Hepatocyte (in vitro differentiated cells): ENCODE data around the gene PDE7B. TPM values are rescaled to one million over a fixed set of nuclear protein-coding genes. Genes with fewer than 3 reads are reported as not detected.

Experiments
- DNase-seq: peaks from one replicate; pipeline ENCODE4 v3.0.0-alpha.2; 2016; ENCODE audit warnings: low spot score
- H2AFZ ChIP-seq: fragments of 200-600 bp; sonication (generic); 2 replicates; pipeline ENCODE4 v1.6.0; 2016; ENCODE audit warnings: antibody characterized with exemption, mild to moderate bottlenecking
- H3K27ac ChIP-seq: fragments of 200-600 bp; sonication (generic); 2 replicates; pipeline ENCODE4 v1.5.1; 2016; ENCODE audit warnings: mild to moderate bottlenecking
- H3K27me3 ChIP-seq: fragments of 200-600 bp; sonication (generic); 2 replicates; pipeline ENCODE4 v1.6.1; 2016
- H3K36me3 ChIP-seq: fragments of 200-600 bp; sonication (generic); replicated peaks from 2 replicates; pipeline ENCODE4 v1.5.1; 2016; ENCODE audit warnings: low read depth; ENCODE audit not compliant: insufficient read depth
- H3K4me1 ChIP-seq: fragments of 200-600 bp; sonication (generic); 2 replicates; pipeline ENCODE4 v1.5.1; 2016; ENCODE audit warnings: mild to moderate bottlenecking, moderate library complexity; ENCODE audit not compliant: insufficient read depth
- H3K4me2 ChIP-seq: fragments of 200-600 bp; sonication (generic); 2 replicates; pipeline ENCODE4 v1.6.0; 2016
- H3K4me3 ChIP-seq: fragments of 200-600 bp; sonication (generic); 2 replicates; pipeline ENCODE4 v1.5.1; 2016; ENCODE audit warnings: mild to moderate bottlenecking
- H3K79me2 ChIP-seq: fragments of 200-600 bp; sonication (generic); 2 replicates; pipeline ENCODE4 v1.6.0; 2017; ENCODE audit warnings: mild to moderate bottlenecking
- H3K9me2 ChIP-seq: fragments of 200-600 bp; sonication (generic); replicated peaks from 2 replicates; pipeline ENCODE4 v1.6.0; 2017; ENCODE audit warnings: mild to moderate bottlenecking; ENCODE audit not compliant: insufficient read depth
- H3K9me3 ChIP-seq: fragments of 200-600 bp; sonication (generic); 2 replicates; pipeline ENCODE4 v1.5.1; 2016; ENCODE audit warnings: low read depth, mild to moderate bottlenecking
- H4K20me1 ChIP-seq: fragments of 200-600 bp; sonication (generic); 2 replicates; pipeline ENCODE4 v1.6.0; 2016; ENCODE audit warnings: mild to moderate bottlenecking; ENCODE audit not compliant: insufficient read depth, poor library complexity, severe bottlenecking
- EZH2 ChIP-seq: fragments of 200-600 bp; sonication (generic); IDR thresholded peaks from 2 replicates; pipeline ENCODE4 v1.6.1; 2016; ENCODE audit warnings: antibody characterized with exemption, mild to moderate bottlenecking, borderline replicate concordance
- EZH2phosphoT487 ChIP-seq: fragments of 200-600 bp; sonication (generic); IDR thresholded peaks from one replicate; pipeline ENCODE4 v1.6.1; 2018; ENCODE audit warnings: antibody characterized with exemption, mild to moderate bottlenecking, low read depth, moderate library complexity; ENCODE audit not compliant: unreplicated experiment, severe bottlenecking
- WGBS: methylation state at CpG from one replicate; pipeline ENCODE4 v1.1.6; 2016; ENCODE audit warnings: low lambda C conversion rate; ENCODE audit errors: missing lambda C conversion rate; 5-methylcytosine and 5-hydroxymethylcytosine counted together
- polyA plus RNA-seq: library from polyadenylated mRNA; unstranded; fragments of >200 nt; fragmentation: Nextera tagmentation; extraction: Ambion mirVana; gene quantifications from 2 replicates; pipeline ENCODE4 v1.2.1, GENCODE V29; 2016
- total RNA-seq: library from RNA; depleted of rRNA; stranded (reverse); fragments of >200 nt; gene quantifications from 2 replicates; pipeline ENCODE4 v1.2.3, GENCODE V29; 2014
- TF ChIP-seq, protein P1 (sequence below): fragments of 200-600 bp; sonication (generic); IDR thresholded peaks from 2 replicates; pipeline ENCODE4 v1.5.1; 2016; ENCODE audit warnings: antibody characterized with exemption, mild to moderate bottlenecking; ENCODE audit not compliant: poor library complexity

Gene PDE7B
- total and polyA plus RNA-seq, 2 experiments from 2014 or later: 3.4 to 7.2 TPM

DNA sequence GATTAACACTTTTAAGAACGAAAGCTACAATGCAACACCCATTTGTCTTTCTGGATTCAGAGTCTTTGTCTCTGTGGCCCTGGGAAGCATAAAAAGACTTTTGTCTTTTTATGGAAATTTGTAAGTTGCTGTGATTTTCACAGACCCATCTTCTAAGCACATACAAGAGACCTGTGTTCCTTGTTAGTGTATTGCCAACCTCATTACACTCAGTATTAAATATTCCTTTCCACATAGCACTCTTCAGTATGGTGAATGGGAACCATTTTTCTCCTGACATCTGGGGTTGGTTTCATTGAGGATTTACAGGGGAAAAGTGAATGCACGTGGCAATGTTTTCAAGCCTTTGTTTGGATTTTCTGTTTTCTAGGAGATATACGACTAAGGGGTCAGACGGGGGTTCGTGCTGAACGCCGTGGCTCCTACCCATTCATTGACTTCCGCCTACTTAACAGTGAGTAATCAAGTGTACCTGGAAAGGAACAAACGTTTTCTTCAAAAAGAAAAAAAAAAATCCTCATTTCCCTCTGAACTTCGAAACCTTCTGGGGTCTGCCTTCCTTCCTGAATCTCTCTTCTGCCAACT, 257.0 kb downstream of the PDE7B start:
- no peak overlapping the region for H3K4me3 ChIP-seq
- no peaks in the 10 kb centered on the region for H3K36me3 ChIP-seq
- H3K27ac ChIP-seq: no peak overlapping the region
- H3K4me2 ChIP-seq: no peak overlapping the region
- no peaks in the 10 kb centered on the region for H4K20me1 ChIP-seq
- TF ChIP-seq, protein P1, sequence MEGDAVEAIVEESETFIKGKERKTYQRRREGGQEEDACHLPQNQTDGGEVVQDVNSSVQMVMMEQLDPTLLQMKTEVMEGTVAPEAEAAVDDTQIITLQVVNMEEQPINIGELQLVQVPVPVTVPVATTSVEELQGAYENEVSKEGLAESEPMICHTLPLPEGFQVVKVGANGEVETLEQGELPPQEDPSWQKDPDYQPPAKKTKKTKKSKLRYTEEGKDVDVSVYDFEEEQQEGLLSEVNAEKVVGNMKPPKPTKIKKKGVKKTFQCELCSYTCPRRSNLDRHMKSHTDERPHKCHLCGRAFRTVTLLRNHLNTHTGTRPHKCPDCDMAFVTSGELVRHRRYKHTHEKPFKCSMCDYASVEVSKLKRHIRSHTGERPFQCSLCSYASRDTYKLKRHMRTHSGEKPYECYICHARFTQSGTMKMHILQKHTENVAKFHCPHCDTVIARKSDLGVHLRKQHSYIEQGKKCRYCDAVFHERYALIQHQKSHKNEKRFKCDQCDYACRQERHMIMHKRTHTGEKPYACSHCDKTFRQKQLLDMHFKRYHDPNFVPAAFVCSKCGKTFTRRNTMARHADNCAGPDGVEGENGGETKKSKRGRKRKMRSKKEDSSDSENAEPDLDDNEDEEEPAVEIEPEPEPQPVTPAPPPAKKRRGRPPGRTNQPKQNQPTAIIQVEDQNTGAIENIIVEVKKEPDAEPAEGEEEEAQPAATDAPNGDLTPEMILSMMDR: no peak
- no peak for TF ChIP-seq EZH2
- H3K79me2 ChIP-seq: no peaks in the 10 kb centered on the region
- H2AFZ ChIP-seq: no peak overlapping the region
- no peak for DNase-seq
- no peaks in the 10 kb centered on the region for H3K9me3 ChIP-seq
- no peaks in the 10 kb centered on the region for H3K27me3 ChIP-seq
- H3K9me2 ChIP-seq: no peaks in the 10 kb centered on the region
- peaks cover 16% of the 10 kb centered on the region for H3K4me1 ChIP-seq
- 48% methylated on average over 10 of the region's 10 CpGs for WGBS

- Histone ChIP-seq H3K4me3 (no peak overlapping the region), H3K9me2 (no peaks in the 10 kb centered on the region), H2AFZ (no peak overlapping the region), H3K9me3 (no peaks in the 10 kb centered on the region), H3K36me3 (no peaks in the 10 kb centered on the region), H4K20me1 (no peaks in the 10 kb centered on the region), H3K4me2 (no peak overlapping the region), H3K27me3 (no peaks in the 10 kb centered on the region), H3K79me2 (no peaks in the 10 kb centered on the region), H3K4me1 (peaks cover 4% of the 10 kb centered on the region), H3K27ac (no peak overlapping the region)
- whole genome bisulfite sequencing: 62% methylated on average over 2 of the region's 2 CpGs
- DNase-seq: no peak
- TF ChIP-seq EZH2phosphoT487: no peak
- no peak for TF ChIP-seq EZH2
- TF ChIP-seq, protein P1: no peak
Measured at GRCh38 chr6:136111831-136112230, 260.3 kb downstream of the PDE7B start.

GRCh38 chr6:136112262-136112661, 260.8 kb downstream of the PDE7B start:
- no peaks in the 10 kb centered on the region for H3K36me3 ChIP-seq
- H3K4me3 ChIP-seq: no peak overlapping the region
- TF ChIP-seq, protein P1: no peak
- TF ChIP-seq EZH2: no peak
- TF ChIP-seq EZH2phosphoT487: no peak
- H2AFZ ChIP-seq: no peak overlapping the region
- no peaks in the 10 kb centered on the region for H4K20me1 ChIP-seq
- no peaks in the 10 kb centered on the region for H3K9me3 ChIP-seq
- H3K79me2 ChIP-seq: no peaks in the 10 kb centered on the region
- no peak overlapping the region for H3K4me2 ChIP-seq
- H3K9me2 ChIP-seq: no peaks in the 10 kb centered on the region
- WGBS: 72% methylated on average over 3 of the region's 3 CpGs
- DNase-seq: no peak
- H3K27ac ChIP-seq: no peak overlapping the region
- no peaks in the 10 kb centered on the region for H3K27me3 ChIP-seq
- peaks cover 4% of the 10 kb centered on the region for H3K4me1 ChIP-seq
